ENCODE results near the gene GDPD5. TPM values are rescaled to one million over a fixed set of nuclear protein-coding genes. Genes with fewer than 3 reads are reported as not detected.

The GDPD5 gene
- total RNA-seq, 1 experiment from 2014 or later: 7.8 TPM

GRCh38 chr11:75474240-75474639, 51.5 kb downstream of the GDPD5 start:
- H3K4me3 Mint-ChIP-seq: no peak overlapping the region; a peak in 1 of 5 replicates

More at GRCh38 chr11:75474240-75474639, 51.5 kb downstream of the GDPD5 start:
- no peak overlapping the region for H2AK5ac ChIP-seq (ENCODE audit: insufficient read length, low read length)
- no peak overlapping the region for H3K56ac ChIP-seq (ENCODE audit: insufficient read length, low read depth, low read length)
- no peak for TF ChIP-seq CTCF (conservative IDR thresholded peaks at IDR 0.05)
- no peak overlapping the region for H3K14ac ChIP-seq (ENCODE audit: insufficient read depth, low read length)
- H3K4me2 ChIP-seq (ENCODE audit: insufficient read depth, insufficient read length, low read length): no peak overlapping the region
- H3K27me3 Mint-ChIP-seq (ENCODE audit: low read depth): no peaks in the 10 kb centered on the region; the same call in 1 of the 2 replicates
- no peak overlapping the region for H4K5ac ChIP-seq (ENCODE audit: insufficient read length, low read depth, low read length)
- H3K27me3 ChIP-seq (ENCODE audit: insufficient read depth, low read length): no peaks in the 10 kb centered on the region
- H2BK20ac ChIP-seq (ENCODE audit: low read depth, low read length, poor library complexity, severe bottlenecking): no peak overlapping the region
- H3K23ac ChIP-seq (ENCODE audit: insufficient read length, low read depth, low read length): no peak overlapping the region
- no peak overlapping the region for H2BK15ac ChIP-seq (ENCODE audit: low read depth, low read length)
- H3K4me1 Mint-ChIP-seq: peaks cover 20 to 36% of the 10 kb centered on the region in 2 experiments
- WGBS (ENCODE audit: extremely low coverage, insufficient read length, low lambda C conversion rate): no CpG with 5 or more reads among the region's 1 CpG
- H3K4ac ChIP-seq (ENCODE audit: low read depth, low read length): no peak overlapping the region
- no peaks in the 10 kb centered on the region for H3K36me3 Mint-ChIP-seq (ENCODE audit: insufficient read depth in 1 of 3, low read depth in 3 of 3)
- no peak overlapping the region for H3T11ph ChIP-seq (ENCODE audit: low read length)
- H4K91ac ChIP-seq (ENCODE audit: insufficient read length, low read depth, low read length): no peak overlapping the region
- no peaks in the 10 kb centered on the region for H3K4me1 ChIP-seq (ENCODE audit: insufficient read depth, low read length)
- no peak overlapping the region; a peak in 1 of 7 replicates for H3K27ac Mint-ChIP-seq
- H3K9ac ChIP-seq (ENCODE audit: extremely low read depth, insufficient read length, low read length): no peak overlapping the region
- no peaks in the 10 kb centered on the region for H4K20me1 ChIP-seq (ENCODE audit: control insufficient read depth, insufficient read depth, insufficient read length)
- H3K79me1 ChIP-seq (ENCODE audit: insufficient read depth, low read depth, low read length, poor library complexity, severe bottlenecking): no peaks in the 10 kb centered on the region
- no peak for DNase-seq
- H3K9me3 ChIP-seq (ENCODE audit: control insufficient read depth, low read depth, low read length): no peaks in the 10 kb centered on the region
- H2BK12ac ChIP-seq (ENCODE audit: insufficient read length, low read depth, low read length): no peak overlapping the region
- H4K8ac ChIP-seq (replicated peaks; ENCODE audit: insufficient read length, low read depth, low read length): no peak overlapping the region
- H3K27ac ChIP-seq (ENCODE audit: insufficient read length, low read depth, low read length): no peak overlapping the region
- H2AFZ ChIP-seq (ENCODE audit: low read length): no peak overlapping the region
- H2BK5ac ChIP-seq (ENCODE audit: insufficient read length, low read length): no peak overlapping the region
- no peaks in the 10 kb centered on the region for H3K79me2 ChIP-seq (ENCODE audit: insufficient read depth, low read length)
- no peaks in the 10 kb centered on the region for H3K23me2 ChIP-seq (ENCODE audit: insufficient read length, low read depth, low read length, poor library complexity, severe bottlenecking)
- H3K18ac ChIP-seq (ENCODE audit: insufficient read length, low read depth, low read length): no peak overlapping the region
- no peaks in the 10 kb centered on the region; a peak in 1 of 5 replicates for H3K9me3 Mint-ChIP-seq
- no peak overlapping the region for H2BK120ac ChIP-seq (ENCODE audit: low read depth, low read length, poor library complexity, severe bottlenecking)
